Stomach (tissue), 4 donors: ENCODE results near the gene CXCL6.

Experiments
- CTCF ChIP-seq, 7 experiments: fragments of 450-650 bp in 4 of 7; fragments of 200-600 bp in 3 of 7; sonication (generic) in 3 of 7; IDR thresholded peaks; one replicate each; pipeline ENCODE4 v1.5.1; 2016 to 2019; ENCODE audit warnings: antibody characterized with exemption in 7 of 7, control low read depth in 2 of 7, mild to moderate bottlenecking in 1 of 7
- EP300 ChIP-seq: sonication (generic); formaldehyde crosslinking; IDR thresholded peaks from one replicate; pipeline ENCODE4 v1.6.1; 2017; ENCODE audit warnings: antibody characterized with exemption
- POLR2A ChIP-seq, 4 donors: fragments of 450-650 bp; IDR thresholded peaks; one replicate each; pipeline ENCODE4 v1.6.1; 2016; ENCODE audit warnings: antibody characterized with exemption in 4 of 4, control low read depth in 2 of 4, mild to moderate bottlenecking in 1 of 4, moderate library complexity in 1 of 4
- POLR2AphosphoS5 ChIP-seq, 3 donors: sonication (generic); formaldehyde crosslinking; IDR thresholded peaks; one replicate each; pipeline ENCODE4 v1.6.1; 2016; ENCODE audit warnings: antibody characterized with exemption in 3 of 3

- no peak for TF ChIP-seq CTCF (IDR thresholded peaks at IDR 0.05)
- TF ChIP-seq POLR2AphosphoS5 (IDR thresholded peaks at IDR 0.05): no peak
- TF ChIP-seq POLR2A (IDR thresholded peaks at IDR 0.05): no peak
- TF ChIP-seq EP300: no peak
Observed at GRCh38 chr4:73868206-73869129, 32.0 kb downstream of the CXCL6 start.
